ENCODE measurements around the gene TEX22.

TEX22 gene

DNA sequence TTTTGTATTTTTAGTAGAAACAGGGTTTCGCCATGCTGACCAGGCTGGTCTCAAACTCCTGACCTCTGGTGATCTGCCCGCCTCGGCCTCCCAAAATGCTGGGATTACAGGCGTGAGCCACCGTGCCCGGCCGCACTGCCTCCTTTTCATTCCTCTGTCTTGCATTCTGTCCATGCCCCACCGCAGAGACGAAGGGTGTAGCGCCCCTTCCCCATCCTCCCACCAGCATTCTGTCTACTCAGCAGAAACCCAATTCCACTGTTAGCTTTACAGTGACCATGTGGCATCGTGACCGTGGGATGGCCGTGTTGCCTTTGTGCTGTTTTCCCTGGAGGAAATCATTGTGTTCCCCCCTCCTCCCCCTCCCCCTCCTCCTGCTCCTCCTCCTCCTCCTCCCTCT is 10.3 kb downstream of the TEX22 start:
- TF ChIP-seq CEBPB (IDR thresholded peaks at IDR 0.05) (no peak), EGR1 (IDR thresholded peaks at IDR 0.05) (no peak), RAD21 (IDR thresholded peaks at IDR 0.05; ENCODE audit: low read depth) (no peak), EP300 (IDR thresholded peaks at IDR 0.05; ENCODE audit: borderline replicate concordance) (no peak), TAF1 (IDR thresholded peaks at IDR 0.05; ENCODE audit: low read depth) (no peak), YY1 (IDR thresholded peaks at IDR 0.05; ENCODE audit: low read depth) (no peak), TCF12 (IDR thresholded peaks at IDR 0.05; ENCODE audit: low read depth) (no peak)
- TF ChIP-seq, protein P1, sequence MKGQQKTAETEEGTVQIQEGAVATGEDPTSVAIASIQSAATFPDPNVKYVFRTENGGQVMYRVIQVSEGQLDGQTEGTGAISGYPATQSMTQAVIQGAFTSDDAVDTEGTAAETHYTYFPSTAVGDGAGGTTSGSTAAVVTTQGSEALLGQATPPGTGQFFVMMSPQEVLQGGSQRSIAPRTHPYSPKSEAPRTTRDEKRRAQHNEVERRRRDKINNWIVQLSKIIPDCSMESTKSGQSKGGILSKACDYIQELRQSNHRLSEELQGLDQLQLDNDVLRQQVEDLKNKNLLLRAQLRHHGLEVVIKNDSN (IDR thresholded peaks at IDR 0.05) = no peak

DNA sequence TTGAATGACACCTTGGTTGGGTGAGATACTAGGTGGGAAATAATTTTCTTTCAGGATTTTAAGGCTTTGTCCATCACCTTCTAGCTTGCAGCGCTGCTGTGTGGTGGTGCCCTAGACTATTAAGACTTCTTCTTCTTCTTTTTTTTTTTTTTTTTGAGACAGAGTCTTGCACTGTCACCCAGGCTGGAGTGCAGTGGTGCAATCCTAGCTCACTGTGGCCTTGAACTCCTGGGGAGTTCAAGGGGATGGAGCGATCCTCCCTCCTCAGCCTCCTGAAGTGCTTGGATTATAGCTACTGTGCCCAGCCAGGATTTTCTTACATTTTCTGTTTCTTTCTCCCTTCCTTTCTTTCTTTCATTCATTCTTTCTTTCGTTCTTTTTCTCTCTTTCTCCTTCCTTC is 11.0 kb downstream of the TEX22 start:
- no peak for TF ChIP-seq ZBTB7A (IDR thresholded peaks at IDR 0.05; ENCODE audit: low read depth)
- no peak for TF ChIP-seq TAF1 (IDR thresholded peaks at IDR 0.05; ENCODE audit: low read depth)

DNA sequence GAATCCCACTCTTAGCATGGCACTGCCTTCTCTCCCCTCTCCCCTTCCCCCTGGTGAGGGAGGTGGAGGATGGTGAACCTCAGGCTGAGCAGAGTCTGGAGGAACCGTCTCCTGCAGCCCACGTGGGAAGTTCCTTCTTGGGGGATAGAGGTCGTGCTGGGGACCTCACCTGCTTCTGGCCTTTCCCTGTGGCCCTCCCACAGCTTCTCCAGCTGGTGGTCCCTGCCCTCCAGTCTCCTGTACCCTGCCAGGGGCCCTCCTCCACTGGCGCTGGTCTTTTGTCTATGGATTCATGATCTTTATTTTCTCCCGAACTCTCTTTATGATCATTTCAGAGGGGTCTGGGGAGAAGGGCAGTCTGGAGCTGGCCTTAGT is 12.3 kb downstream of the TEX22 start:
- TF ChIP-seq YY1 (IDR thresholded peaks at IDR 0.05; ENCODE audit: low read depth) (no peak), ZBTB7A (IDR thresholded peaks at IDR 0.05; ENCODE audit: low read depth) (no peak)

DNA sequence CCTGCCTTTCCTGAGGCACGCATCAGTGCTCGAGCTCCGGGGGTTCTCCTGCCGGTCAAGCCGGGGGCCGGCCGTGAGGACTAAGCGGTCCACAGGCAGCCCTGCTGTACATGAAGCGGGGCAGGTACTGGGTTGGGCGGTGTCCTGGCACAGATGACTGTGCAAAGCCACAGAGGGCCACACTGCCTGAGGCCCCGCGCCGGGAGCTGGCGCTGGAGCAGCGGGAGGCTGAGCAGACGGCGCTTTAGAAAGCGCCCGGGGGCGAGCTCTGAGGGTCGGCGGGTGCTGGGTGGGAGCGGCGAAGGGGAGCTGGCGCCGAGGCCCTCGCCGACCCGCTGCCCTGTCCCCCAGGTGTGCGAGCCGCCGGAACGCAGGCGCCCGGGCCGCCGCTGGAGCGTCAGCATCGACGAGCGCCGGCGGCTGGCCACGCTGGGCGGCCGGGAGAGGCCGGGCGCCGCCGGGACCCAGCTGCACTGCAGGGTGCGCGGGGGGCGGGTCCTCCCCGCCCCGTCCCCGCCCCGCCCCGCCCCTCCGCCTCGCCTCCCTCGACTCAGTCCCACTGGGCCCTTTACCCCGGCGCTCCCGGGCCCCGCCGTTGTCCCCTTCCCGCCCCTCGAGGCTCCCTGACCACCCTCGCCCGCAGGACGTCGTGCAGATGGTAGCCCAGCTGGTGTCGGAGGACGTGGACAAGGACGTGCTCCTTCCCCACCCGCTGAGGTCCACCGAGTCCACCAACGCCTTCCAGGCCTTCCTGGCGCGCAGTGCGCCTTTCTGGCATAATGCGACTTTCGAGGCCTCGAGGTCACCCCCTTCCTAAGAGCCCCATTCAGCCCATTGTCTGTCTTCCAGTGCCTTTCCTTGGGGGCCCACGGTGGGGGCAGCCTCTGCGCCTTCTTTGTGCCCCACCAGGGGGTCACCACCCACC is 12.9 kb downstream of the TEX22 start:
- TF ChIP-seq YY1 (IDR thresholded peaks at IDR 0.05; ENCODE audit: low read depth) (no peak), EGR1 (IDR thresholded peaks at IDR 0.05) (no peak), TEAD4 (IDR thresholded peaks at IDR 0.05) (no peak), NFIC (IDR thresholded peaks at IDR 0.05) (peak; percentile 25; the same call in 1 of the 2 replicates), TCF12 (IDR thresholded peaks at IDR 0.05; ENCODE audit: low read depth) (no peak), CEBPB (IDR thresholded peaks at IDR 0.05) (no peak), FOXM1 (IDR thresholded peaks at IDR 0.05; ENCODE audit: borderline replicate concordance, low read depth) (no peak), CREB1 (IDR thresholded peaks at IDR 0.05; ENCODE audit: low read depth) (no peak), ZBTB7A (IDR thresholded peaks at IDR 0.05; ENCODE audit: low read depth) (peak; percentile 12), TAF1 (IDR thresholded peaks at IDR 0.05; ENCODE audit: low read depth) (no peak), EP300 (IDR thresholded peaks at IDR 0.05; ENCODE audit: borderline replicate concordance) (0 out of 2 replicates have a peak, but pooled peaks have one; percentile 21), RAD21 (IDR thresholded peaks at IDR 0.05; ENCODE audit: low read depth) (no peak)
- TF ChIP-seq, protein P2, sequence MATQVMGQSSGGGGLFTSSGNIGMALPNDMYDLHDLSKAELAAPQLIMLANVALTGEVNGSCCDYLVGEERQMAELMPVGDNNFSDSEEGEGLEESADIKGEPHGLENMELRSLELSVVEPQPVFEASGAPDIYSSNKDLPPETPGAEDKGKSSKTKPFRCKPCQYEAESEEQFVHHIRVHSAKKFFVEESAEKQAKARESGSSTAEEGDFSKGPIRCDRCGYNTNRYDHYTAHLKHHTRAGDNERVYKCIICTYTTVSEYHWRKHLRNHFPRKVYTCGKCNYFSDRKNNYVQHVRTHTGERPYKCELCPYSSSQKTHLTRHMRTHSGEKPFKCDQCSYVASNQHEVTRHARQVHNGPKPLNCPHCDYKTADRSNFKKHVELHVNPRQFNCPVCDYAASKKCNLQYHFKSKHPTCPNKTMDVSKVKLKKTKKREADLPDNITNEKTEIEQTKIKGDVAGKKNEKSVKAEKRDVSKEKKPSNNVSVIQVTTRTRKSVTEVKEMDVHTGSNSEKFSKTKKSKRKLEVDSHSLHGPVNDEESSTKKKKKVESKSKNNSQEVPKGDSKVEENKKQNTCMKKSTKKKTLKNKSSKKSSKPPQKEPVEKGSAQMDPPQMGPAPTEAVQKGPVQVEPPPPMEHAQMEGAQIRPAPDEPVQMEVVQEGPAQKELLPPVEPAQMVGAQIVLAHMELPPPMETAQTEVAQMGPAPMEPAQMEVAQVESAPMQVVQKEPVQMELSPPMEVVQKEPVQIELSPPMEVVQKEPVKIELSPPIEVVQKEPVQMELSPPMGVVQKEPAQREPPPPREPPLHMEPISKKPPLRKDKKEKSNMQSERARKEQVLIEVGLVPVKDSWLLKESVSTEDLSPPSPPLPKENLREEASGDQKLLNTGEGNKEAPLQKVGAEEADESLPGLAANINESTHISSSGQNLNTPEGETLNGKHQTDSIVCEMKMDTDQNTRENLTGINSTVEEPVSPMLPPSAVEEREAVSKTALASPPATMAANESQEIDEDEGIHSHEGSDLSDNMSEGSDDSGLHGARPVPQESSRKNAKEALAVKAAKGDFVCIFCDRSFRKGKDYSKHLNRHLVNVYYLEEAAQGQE (IDR thresholded peaks at IDR 0.05; ENCODE audit: low read depth) = peak; percentile 36; the same call in 1 of the 2 replicates
- TF ChIP-seq, protein P1 (IDR thresholded peaks at IDR 0.05) = no peak
- TF ChIP-seq, protein P3, sequence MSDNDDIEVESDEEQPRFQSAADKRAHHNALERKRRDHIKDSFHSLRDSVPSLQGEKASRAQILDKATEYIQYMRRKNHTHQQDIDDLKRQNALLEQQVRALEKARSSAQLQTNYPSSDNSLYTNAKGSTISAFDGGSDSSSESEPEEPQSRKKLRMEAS (IDR thresholded peaks at IDR 0.05) = peak; percentile 31; the same call in 1 of the 2 replicates

DNA sequence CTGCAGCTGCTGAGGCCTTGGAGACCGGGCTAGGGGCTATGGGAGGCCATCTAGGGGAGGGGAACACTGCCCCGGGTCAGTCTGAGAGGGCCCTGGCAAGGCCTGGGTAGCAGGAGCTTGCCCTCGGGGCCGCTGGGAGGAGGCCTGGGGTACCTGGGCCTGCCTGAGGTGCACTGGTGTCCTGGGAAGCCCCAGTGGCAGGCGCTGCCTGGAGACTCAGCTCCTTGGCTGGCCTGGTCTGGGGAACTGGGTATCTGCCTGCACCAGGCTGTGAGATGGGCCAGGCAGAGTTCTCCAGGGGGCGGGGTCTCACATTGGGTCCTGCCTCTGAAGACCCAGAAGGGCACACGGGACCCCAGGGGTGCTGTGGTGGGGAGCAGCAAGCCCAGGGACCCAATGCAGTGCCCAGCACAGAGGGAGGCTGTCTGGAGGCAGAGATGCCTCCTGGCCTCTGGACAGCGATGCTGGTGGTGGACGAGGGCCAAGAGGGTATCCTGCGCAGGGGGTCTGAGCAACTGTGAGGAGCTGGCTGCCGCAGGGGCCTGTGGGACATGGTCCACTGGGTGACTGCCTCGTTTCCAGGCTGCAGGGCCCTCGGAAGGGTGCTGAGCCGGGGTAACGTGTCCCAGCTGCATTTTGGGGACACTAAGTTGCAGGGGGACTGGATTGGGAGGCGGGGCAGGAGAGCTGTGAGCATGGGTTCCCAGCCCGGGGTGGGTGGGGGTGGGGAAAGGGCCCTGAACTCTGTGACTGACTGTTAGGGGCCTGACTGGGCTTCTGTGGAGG is 13.8 kb downstream of the TEX22 start:
- TF ChIP-seq, protein P1 (IDR thresholded peaks at IDR 0.05) = no peak
- TF ChIP-seq TEAD4 (IDR thresholded peaks at IDR 0.05) (no peak), ZBTB7A (IDR thresholded peaks at IDR 0.05; ENCODE audit: low read depth) (peak; percentile 7; the same call in 1 of the 2 replicates), EP300 (IDR thresholded peaks at IDR 0.05; ENCODE audit: borderline replicate concordance) (no peak)

DNA sequence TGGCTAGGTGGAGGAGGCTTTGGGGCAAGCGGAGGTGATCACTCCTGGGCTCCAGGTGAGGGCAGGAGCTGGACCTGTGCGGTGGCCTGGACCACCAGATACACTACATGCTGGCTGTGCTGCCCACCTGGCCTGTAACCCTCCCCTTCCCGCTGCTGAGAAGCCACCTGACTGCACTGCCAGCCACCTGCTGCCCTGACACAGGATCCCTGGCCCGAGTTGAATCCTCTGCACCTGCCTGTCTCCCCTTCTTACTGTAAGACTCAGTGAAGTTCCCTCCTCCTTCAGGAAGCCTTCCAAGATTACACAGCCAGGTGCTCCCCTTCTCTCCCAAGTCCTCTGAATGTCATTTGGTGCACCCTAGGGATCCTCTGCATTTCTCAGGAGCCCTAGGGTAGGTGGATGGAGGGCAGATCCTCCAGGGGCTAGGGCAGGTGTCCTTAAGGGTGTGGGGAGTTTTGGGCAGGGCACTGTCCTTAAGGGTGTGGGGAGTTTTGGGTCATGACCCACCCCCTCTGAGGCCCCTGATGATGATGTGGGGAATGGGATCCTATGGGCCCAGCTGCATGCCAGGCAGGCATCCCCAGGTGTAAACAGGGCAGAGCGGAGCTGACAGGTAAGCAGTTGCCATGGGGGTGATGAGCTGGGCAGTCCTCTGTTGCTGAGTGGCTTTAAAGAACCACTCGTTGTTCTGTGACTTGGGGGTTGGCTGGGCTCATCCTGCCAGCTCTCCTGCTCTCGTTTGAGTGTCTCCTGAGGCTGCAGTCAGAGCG is 14.6 kb downstream of the TEX22 start:
- TF ChIP-seq RAD21 (IDR thresholded peaks at IDR 0.05; ENCODE audit: low read depth) = no peak
- TF ChIP-seq, protein P3 (IDR thresholded peaks at IDR 0.05) = no peak
- no peak for TF ChIP-seq FOXM1 (IDR thresholded peaks at IDR 0.05; ENCODE audit: borderline replicate concordance, low read depth)
- no peak for TF ChIP-seq TAF1 (IDR thresholded peaks at IDR 0.05; ENCODE audit: low read depth)
- TF ChIP-seq NFIC (IDR thresholded peaks at IDR 0.05) = no peak
- no peak for TF ChIP-seq CEBPB (IDR thresholded peaks at IDR 0.05)
- TF ChIP-seq, protein P1 (IDR thresholded peaks at IDR 0.05) = no peak
